Activated gamma-delta T cell (primary cell): ENCODE results near the gene ATP6V0D1.
"Not testable (repeated sequence)": the region's sequence is repeated elsewhere in the genome, so short reads cannot be mapped to it uniquely, and the experiment has no call there.

Experiments
- DNase-seq: peaks from one replicate; lab custom pipeline; 2025; lab: John Stamatoyannopoulos, UW
- total RNA-seq, 2 donors: gene quantifications; one replicate each; lab custom pipeline; 2026; lab: John Stamatoyannopoulos, UW

ATP6V0D1 gene
- total RNA-seq, result 45.9 to 60.8 reads per million in 2 donors

DNA sequence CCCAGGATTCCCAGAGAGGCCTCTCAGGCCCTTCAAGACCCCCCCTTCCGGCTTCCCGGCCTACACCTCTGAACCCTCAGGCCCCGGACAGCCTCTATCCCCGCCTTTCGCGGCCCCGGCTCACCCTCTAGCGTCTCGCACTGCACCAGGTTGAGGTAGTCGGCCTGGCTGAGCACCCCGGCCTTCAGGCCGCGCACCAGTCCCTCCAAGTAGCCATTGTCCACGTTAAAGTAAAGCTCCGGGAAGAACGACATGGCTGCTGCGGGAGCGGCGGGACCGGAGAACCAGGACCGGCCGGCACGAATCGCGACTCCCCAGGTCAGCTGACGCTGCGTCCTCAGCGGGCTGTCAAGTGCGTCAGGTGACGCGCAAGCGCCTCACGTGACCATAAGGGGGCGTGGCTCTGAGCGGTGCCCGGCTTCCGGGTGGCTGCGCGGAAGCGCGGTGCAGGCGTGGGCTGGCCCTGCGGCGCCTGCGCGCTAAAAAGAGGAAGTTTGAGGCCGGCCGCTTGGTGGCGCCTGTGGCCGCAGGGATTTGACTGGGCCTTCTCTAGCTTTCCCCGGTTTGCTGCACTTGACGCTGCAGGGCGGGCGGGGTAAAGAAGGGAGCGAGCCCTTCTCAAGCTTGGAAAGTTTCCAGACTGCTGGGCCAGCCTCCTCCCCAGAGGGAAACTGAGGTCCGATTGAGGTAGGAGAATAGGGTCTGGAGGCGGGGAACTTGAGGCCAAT is at the start of gene ATP6V0D1:
ATP6V0D1 (minus strand) TSS at position 325 of the 728 bp plus-strand sequence; CDS start at position 254, 71 bp downstream.
- DNase-seq, result peak; percentile 96

DNA sequence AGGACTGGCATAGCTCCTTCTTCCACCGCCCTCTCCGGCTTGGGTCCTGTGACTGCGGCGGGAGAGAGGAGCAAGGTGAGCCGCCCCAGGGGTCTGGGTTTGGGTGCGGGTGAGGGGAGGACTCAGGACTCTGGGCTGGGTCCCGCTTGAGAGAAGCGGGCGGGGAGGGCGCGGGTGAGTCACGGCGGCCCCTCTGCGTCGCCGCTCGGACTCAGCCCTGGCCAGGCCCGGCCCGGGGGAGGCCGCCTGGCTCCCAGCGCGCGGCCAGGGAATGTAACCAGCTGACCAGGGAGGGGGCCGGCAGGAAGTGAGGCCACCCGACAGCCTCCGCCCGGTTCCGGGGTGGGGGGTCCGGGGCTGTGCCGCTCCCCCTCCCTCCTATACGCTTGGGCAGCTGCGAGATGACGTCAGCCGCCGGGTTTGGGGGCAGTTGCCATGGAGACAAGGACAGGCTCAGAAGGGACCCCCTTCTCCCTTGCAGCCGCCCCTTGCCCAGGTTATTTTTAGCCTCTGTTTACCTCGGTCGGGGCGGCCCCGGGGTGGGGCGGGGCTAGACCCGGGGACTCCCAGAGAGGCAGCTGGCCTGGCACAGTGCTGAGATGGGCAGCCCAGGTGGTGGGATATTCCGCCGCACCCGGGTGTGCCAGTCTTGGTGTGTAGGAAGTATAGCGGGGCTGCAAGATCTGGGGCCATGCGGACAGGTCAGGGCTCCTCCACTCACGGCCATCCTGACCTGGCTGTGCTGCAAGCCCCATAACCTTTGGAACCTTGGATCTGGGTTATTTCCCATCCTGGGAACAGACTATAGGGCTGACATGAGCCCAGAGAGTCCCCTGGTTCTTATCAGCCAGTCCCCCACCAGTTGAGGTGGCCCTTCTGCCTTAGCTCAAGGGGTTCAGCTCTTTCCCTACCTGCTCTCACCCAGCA is 49.3 kb upstream of the ATP6V0D1 start:
- no peak for DNase-seq

DNA sequence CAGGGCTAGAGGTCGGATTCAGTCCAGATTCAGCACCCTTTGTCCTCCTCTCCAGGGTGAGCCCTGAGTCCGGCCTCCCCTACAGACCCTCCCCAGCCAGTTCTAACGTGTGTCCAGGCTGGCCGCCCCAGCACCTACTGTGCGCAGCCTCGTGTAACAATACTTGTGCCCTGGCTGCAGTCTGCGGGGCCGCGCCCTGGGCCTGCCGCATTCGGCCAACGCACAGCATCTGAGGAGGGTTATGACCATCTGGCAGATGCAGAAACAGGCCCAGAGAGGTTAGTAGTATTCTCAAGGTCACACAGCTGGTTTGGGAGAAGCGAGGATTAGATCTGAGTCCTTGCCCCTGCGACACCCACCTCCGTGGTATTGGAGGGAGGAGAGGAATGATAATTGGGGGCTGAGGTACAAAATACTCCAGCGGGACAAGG is 48.6 kb upstream of the ATP6V0D1 start:
- no peak for DNase-seq

DNA sequence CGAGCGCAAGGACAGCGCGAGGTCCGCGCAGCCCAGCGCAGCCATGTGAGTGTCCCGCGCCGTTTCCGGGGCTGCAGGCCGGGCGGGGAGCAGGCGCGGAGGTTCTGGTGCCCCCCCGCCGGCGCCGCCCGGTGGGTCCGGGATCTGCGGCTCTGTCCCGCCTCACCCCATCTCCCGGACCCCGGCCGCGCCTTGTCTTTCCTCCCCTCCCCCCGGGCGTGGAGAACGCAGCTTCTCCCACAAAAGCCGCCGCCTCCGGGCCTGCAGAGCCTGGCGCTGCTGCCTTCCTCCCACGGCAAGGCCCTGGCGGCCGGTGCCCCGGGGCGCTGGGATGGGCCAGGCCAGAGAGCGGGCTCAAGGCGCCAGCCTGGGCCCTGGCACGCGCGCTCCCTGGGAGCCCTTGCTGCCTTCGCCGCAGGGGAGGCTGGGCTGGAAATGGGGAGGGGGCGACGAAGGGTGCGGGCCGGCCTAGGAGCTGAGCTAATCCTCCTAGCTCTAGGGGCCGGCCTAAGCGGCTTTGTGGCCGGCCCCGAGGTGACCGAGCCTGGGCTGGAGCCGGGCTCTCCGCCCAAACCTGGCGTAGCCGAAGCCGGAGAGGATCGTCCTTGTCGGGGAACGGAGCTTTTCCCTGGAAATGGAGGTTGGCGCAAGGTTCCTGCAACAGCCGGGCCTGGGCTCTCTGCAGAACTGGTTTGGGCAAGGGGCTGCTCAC is 48.1 kb upstream of the ATP6V0D1 start:
- no peak for DNase-seq

DNA sequence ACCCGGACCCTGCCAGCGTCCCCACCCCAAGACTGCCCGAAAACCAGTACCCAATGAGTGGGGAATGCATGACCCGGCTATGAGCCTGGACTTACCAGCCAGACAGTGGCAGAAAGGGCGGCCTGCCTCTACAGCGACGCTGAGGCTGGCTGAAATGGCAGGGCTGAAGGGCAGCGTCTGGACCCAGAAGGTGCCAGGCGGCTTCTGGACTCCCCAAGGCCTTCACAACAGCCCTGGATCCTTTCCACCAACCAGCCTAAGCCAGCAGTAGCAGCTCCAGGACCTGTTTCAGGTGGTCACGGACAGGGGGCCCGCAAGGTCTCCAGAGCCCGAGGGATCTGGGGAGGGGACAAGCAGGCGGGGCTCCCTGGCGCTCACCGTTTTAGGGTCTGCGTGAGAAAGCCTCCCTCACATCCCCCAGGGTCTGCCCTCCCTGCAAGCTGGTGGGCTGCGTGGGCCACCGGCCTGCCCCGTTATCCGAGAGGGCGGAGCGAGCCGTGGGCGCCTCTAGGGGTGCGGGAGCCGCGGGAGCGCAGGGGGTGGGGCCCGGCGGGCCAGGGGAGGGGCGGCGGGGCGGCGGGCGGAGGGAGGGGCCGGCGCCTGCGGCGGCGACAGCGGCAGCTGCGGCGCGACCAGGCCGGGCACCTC is 47.4 kb upstream of the ATP6V0D1 start, which contains the start of gene RIPOR1:
RIPOR1 (plus strand) TSS at position 608 of the 648 bp plus-strand sequence. CDS start 9,618 bp downstream, outside the sequence.
- peak; percentile 38 for DNase-seq

DNA sequence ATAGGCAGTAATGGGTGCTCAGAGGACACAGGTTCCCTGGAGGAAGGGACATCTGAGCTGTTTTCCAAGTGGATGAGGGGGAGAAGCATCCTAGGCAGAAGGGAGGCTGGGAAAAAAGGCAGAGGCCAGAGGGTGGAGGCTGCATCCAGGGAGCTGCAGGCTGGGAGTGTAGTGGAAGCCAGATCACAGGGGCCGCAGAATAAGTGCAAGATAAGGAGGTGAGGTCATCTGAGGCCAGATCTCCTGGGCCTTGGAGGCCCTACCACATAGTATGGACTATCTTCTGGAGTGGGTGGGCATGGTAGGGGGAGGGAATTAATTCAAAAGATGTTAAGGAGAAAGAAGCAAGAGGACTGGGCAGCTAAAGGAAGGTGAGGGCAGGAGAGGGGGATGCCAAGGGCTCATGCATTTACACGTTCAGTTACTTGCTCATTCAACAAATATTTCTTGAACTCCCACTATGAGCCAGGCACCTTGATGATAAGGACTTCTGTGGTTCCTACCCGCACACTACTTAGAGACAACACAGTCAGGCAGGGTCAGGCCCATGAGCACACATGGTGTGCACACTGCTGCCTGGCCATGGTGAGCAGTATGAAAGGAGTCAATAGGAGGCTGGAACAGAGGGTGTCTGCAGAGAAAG is 45.3 kb upstream of the ATP6V0D1 start:
- no peak for DNase-seq

DNA sequence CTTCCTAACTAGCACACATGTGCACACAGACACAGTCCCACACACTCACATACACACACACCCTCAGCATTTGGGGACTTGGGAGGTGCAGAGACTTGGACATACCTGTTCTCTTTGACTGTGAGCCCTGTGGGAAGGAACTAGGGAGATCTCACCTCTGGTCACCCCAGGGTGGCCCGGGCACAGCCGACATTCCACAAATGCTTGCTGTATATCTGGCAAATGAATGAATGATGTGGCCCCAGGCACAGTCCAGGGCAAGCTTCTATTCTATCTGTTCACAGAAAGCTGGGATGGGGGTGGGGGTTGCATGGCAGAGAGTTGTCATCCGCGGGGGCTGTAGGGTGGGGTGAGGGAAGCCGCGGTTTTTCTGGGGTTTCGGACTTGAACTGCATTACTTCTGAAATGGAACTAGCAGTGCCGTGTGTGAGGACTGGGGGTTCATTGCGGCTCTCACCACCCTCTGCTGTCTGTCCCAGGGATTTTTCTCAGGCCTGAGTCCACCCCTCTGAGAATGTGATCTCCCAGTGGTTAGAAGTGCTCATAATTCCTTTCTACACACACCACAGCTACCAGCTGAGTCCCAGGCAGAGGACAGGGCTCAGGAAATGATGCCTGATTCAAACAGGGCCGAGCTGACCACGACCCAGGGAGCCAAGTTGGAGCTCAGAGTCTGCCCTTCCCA is 44.4 kb upstream of the ATP6V0D1 start:
- DNase-seq, result no peak

DNA sequence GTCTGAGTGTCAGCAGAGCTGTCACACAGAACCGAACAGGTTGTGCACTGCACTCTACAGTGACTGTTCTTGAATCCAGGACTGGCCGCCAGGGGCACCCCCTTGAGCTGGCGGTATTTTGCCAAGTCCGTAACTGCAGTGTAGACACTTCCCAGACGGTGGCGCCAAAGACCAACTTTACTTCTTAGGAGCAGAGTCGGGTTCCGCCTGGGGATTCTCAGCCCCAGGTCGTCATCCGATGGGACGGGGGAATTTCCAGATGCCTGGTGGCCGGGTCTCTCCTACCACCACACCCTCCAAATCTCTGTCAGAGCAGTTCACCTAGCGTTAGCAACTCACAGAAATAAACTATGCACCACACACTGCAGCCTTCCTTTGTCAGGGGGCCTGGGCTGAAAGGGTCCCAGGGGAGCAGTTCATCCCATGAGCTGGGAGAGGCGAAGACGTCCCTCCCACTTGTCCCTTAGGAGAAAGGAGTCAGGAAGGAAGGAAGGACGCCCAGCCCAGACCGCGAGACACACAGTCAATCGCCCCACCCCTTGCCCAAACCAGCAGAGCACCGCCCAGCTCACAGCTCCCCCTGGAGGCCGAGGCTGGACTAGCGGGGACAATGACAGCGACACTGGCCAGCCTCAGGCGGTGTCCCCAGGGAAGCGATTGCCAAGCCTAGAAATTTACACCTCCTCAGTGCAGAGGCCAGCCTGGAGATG is 40.3 kb upstream of the ATP6V0D1 start:
- peak; percentile 57 for DNase-seq

DNA sequence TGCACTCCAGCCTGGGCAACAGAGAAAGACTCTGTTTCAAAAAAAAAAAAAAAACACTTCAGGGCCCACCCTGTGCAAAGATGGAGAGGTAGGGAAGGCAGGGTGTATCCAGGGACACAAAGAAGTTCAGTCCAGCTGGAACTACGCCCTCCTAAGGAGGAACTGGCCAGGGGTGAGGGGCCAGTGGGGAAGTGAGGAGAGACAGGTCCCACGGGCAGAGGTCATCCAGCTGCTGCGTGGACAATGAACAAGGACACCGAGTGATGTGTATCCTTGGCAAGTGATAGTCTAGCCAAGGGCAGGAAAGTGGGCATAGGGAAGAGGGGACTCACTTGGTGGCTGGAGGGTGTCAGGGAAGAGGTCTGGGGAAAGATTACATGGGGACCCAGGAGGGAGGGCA is 38.3 kb upstream of the ATP6V0D1 start:
- no peak for DNase-seq

DNA sequence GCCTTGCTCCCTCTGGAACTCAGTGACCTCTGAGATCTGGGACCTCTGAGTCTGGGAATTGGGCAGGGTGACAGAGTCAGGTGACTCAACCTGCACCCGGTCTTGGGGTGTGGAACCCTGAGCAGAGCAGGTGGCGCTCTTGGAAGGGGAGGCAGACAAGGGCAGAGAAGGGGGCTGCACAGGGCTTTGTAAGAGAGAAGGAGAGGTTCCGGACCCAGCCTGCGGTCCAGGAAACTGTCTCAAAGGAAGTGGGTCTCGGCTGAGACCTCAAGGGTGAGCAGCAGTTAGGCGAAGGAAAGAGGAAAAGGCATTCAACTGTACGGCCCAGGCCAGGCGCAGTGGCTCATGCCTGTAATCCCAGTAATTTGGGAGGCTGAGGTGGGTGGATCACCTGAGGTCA is 37.7 kb upstream of the ATP6V0D1 start:
- DNase-seq, result no peak

DNA sequence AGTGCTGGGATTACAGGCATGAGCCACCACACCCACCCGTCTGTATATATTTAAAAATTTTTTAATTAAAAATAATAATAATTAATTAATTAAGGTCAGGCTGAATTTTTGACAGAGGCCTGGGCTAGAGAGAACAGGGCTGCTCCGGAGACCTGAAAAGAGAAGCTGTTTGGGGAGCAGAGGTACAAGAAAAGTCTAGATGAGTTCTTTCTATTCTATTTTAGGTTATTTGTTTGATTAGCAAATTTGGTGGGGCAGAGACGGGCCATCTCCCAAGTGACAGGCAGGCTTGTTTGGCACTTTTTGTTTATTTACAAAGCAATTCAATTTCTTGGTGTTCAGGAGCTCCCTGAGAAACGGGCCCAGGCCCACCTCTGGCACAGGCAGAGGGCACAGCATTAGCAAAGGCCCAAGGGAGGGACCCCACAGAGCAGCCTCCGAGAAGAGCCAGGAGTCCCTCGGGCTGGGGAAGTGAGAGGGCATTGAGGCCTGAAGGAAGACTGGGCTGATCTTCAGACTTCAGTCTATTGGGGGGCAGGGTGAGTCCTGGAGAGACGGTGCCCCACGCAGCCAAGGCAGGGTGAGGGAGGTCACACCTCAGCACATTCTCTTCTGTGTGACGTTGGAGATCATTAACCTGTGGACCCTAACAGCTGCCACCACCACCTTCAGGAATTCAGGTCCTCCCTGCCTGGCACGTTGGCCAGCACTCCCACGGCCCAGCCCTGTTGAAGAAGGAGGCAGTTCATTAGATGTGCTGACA is 36.9 kb upstream of the ATP6V0D1 start:
- no peak for DNase-seq

DNA sequence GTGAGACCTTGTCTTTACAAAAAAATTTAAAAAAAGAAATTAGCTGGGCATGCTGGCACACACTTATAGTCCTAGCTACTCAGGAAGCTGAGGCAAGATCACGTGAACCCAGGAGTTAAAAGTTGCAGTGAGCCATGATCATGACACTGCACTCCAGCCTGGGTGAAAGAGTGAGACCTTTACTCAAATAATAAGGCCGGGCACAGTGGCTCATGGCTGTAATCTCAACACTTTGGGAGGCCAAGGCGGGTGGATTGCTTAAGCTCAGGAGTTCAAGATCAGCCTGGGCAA is 36.1 kb upstream of the ATP6V0D1 start:
- no peak for DNase-seq

DNA sequence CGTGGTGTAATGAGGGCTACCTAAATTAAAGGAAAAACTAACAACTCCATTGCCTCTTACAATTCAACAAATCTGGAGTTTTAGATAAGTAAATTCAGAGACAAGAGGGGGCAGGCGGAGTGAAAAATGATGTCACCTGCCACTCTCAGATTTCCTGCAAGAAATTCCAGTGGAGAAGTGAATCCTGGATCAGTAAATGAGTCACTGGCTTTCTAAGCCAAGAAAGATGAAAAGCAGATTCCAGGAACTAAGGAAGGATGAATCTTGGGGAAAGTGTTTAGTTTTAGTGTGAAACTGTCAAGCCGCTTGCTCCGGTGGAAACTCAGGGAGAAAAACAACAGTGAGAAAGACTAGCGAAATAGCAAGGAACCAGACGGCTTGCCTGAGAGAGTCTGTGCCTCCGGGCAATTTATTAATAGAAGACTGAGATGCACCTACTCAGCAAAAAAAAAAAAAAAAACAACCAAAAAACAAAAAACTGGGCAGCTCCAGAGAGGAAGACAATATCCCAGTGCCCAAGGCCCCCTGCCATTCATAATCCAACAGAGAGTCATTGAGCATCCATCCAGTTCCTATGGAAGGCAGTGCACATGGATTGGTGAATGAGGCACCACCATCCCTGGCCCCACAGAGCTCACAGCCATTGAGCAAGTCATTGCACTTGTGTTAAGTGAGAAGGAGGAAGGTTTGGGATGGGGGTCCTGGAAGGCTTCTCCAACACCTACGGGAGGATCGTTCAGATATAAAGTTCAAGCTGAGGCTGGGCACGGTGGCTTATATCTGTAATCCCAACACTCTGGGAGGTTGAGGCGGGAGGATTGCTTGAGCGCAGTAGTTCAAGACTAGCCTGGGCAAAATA is 35.6 kb upstream of the ATP6V0D1 start:
- DNase-seq, result no peak

DNA sequence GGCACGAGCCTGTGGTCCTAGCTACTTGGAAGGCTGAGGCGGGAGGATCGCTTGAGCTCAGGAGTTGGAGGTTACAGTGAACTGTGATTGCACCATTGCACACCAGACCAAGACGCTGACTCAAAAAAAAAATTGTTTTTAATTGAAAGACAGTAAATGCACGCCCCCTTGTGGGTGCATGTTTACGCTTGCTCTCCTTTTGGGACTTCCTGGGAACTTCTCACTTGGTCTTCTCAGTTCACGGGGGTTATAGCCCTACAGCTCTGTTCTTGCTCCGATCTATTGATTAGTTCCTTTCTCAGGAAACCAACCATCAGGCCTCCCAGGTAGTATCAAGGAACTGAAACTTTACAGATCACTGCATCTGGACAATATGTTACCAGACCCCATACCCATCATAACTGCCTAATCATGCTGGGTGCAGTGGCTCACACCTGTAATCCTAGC is 33.4 kb upstream of the ATP6V0D1 start:
- DNase-seq, result no peak

DNA sequence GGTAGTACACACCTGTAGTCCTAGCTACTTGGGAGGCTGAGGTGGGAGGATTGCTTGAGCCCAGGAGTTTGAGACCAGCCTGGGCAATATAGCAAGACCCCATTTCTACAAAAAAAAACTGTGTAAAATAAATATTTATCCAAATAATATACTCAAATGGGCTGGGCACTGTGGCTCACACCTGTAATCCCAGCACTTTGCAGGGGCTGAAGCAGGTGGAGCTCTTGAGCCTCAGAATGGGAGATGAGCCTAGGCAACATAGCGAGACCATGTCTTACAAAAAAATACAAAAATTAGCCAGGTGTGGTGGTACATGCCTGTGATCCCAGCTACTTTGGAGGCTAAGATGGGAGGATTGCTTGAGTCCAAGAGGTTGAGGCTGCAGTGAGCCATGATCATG is 32.9 kb upstream of the ATP6V0D1 start:
- not testable (repeated sequence) for DNase-seq

DNA sequence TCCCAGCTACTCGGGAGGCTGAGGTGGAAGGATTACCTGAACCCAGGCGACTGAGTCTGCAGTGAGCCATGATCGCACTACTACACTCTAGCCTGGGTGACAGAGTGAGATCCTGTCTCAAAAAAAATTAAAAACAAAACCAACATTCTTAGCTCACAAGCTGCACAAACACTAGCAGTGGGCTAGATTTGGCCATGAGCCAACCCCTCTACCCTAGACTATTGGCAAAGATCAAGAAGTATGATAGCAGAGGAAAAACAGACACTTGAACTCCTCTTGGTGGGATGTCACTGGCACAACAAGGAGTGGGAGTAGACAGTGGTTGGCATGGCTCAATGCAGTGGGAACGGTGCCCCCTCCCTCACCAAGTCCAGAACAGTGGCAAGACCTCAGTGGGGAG is 28.1 kb upstream of the ATP6V0D1 start:
- DNase-seq, result no peak

DNA sequence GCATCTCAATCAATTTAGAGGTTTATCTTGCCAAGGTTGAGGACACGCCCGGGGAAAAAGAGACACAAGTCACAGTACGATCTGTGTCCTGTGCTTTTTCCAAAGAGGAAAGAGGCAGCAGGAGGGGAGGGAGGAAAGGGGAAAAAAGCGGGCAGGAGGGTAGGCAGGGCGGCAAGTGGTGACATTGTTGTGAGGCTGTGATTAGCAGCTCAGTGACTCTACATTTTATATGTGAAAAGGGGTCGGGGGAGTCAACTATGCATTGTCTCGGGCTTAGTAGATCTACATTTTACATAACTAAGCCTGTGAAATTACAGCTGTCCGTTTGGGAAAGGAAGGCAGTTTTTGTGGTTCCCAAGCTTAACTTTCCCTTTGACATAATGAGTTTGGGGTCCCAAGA is 25.5 kb upstream of the ATP6V0D1 start:
- no peak for DNase-seq
